HG03103 (cell line): Measurements from ENCODE around the gene CAPN15.

ENCODE experiments used
- ATAC-seq: cut with Tn5 transposase; IDR thresholded peaks from one replicate; pipeline ENCODE4 v1.9.1; 2021; ENCODE audit warnings: low read depth; ENCODE audit not compliant: unreplicated experiment

Gene CAPN15

DNA sequence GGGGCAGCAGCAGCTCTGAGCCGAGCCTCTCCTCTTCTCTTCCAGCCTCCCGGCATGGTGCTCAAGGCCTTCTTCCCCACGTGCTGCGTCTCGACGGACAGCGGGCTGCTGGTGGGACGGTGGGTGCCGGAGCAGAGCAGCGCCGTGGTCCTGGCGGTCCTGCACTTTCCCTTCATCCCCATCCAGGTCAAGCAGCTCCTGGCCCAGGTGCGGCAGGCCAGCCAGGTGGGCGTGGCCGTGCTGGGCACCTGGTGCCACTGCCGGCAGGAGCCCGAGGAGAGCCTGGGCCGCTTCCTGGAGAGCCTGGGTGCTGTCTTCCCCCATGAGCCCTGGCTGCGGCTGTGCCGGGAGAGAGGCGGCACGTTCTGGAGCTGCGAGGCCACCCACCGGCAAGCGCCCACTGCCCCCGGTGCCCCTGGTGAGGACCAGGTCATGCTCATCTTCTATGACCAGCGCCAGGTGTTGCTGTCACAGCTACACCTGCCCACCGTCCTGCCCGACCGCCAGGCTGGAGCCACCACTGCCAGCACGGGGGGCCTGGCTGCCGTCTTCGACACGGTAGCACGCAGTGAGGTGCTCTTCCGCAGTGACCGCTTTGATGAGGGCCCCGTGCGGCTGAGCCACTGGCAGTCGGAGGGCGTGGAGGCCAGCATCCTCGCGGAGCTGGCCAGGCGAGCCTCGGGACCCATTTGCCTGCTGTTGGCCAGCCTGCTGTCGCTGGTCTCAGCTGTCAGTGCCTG lies 46.7 kb downstream of the CAPN15 start:
- no peak for ATAC-seq

DNA sequence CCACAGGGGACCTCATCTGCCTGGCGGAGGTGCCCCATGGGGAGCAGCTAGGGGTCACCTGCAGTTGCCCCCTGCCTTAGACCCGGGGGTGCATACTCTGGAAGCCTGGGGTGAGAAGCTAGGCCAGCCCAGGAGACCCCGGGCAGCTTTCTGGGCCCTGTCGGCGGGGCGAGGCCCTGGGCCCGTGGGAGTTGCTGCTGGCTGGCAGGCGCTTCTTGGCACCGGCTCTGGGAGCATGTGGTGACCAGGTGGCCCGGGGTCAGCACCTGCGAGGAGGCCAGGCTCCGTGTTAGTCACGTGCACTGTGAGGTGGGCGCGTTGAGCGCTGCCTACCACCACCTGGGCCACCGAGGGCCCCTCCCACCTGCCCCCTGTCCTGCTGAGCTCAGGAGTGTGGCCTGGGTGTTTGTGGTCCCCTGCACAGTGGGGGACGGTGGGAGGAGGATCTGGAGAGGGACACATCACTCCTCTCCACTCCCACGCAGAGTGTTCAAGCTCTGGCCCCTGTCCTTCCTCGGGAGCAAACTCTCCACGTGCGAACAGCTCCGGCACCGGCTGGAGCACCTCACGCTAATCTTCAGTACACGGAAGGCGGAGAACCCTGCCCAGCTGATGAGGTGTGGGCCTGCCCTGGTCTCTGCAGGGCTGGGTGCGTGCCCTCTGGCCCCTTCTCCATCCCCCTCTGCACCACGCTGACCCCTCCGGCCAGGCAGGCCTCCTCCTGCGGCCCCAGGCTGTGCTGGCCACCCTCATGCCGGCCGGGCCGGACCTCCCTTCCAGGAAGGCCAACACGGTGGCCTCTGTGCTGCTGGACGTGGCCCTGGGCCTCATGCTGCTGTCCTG lies 48.1 kb downstream of the CAPN15 start:
- ATAC-seq = no peak

DNA sequence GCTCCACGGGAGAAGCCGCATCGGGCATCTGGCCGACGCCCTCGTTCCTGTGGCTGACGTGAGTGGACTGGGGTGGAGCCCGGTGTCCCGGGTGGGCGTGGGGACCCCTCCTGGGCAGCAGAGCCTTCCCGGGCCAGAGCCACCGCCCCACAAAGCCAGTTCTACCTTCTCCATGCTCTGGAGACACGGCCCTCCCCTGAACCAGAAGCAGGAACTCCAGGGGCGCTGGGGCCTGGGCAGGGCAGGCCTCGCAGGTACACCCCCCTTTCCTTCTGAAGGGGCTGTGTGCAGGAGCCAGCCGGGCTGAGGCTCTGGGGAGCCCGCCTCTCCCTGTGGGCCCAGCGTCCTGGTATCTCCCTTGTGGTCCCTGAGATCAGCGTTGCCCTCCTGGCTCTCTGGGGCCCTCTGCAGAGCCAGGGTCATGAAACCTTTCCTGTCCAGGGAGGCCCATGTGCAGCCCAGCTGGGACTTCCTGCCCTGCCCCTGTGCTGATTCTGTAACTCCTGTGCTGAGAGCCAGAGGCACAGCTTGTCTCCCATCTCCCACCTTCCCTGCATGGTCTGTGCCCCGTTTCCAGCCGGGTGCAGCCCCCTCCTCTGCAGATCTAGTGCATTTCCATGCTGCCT lies 48.8 kb downstream of the CAPN15 start:
- ATAC-seq = no peak

DNA sequence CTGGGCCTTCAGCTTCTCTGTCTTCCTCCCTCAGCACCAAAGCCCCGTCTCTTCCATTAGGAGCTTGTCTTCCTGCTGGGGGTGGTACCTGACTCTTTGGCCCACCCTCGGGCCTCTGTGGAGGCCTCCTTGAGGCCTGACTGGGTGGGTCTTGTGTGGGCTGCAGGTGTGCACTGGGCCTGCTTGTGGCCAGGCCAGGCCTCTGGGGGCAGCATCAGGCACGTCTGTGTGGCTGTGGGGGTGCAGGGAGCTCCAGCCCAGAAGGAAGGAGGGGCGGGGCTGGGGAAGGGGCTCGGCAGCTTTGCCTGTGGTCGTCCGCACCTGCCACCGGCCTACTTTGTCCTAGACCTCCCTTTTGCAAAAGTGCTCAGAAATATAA lies 49.3 kb downstream of the CAPN15 start:
- no peak for ATAC-seq

DNA sequence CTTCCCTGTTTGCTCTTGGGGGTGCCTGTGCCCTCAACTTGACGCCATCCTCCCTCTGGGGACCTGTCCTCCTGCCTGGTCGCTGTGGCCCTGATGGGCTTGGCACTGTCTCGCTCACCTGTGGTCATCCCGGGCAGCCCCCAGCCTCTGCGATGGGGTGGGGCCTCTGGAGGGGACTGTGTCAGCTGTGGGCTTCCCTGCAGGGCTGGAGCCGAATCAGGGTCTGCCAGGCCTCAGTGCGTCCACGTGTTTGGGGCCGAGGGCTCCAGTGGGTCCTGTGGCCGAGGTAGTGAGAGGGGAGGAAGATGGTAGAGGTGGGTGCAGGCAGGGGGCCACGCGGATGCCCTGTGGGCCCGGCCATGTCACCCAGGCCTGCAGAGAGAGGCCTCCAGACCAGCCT lies 50.3 kb downstream of the CAPN15 start:
- no peak for ATAC-seq

DNA sequence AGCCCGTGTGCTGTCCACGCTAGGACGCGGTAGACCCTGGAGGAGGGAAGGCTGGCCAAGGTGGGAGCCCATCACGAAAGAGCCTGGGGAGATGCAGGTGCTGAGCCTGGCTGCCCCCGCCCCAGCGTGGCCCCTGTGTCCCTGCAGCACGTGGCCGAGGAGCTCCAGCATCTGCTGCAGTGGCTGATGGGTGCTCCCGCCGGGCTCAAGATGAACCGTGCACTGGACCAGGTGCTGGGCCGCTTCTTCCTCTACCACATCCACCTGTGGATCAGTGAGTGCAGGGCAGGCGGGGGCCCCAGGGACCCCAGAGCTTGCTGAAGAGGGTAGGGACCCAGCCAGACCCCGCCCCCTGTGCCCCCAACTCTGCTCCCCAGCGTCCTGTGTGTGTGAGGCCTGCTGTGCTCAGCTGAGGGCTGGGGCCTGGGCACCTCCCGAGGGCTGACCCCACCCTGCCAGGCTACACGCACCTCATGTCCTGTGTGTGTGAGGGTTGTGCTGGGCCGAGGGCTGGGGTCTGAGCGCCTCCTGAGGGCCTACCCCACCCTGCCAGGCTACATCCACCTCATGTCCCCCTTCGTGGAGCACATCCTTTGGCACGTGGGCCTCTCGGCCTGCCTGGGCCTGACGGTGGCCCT lies 50.8 kb downstream of the CAPN15 start:
- no peak for ATAC-seq

DNA sequence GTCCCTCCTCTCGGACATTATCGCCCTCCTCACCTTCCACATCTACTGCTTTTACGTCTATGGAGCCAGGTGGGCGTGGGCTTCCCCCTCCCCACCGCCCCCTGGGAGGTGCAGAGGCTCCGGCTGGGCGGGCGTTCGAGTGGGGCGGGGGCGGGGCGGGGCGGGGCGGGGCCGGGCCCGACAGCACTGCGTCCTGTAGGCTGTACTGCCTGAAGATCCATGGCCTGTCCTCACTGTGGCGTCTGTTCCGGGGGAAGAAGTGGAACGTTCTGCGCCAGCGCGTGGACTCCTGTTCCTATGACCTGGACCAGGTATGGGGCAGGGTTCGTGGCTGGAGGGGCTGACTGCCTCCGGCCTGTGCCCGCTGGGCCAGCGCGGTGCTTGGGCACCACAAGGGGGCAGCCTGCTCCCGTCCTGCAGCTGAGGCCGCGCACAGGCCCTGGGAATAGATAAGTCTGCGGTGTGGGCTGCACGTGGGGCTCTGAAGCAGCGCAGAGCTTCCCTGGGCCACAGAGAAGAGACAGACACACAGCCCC lies 51.4 kb downstream of the CAPN15 start:
- no peak for ATAC-seq

DNA sequence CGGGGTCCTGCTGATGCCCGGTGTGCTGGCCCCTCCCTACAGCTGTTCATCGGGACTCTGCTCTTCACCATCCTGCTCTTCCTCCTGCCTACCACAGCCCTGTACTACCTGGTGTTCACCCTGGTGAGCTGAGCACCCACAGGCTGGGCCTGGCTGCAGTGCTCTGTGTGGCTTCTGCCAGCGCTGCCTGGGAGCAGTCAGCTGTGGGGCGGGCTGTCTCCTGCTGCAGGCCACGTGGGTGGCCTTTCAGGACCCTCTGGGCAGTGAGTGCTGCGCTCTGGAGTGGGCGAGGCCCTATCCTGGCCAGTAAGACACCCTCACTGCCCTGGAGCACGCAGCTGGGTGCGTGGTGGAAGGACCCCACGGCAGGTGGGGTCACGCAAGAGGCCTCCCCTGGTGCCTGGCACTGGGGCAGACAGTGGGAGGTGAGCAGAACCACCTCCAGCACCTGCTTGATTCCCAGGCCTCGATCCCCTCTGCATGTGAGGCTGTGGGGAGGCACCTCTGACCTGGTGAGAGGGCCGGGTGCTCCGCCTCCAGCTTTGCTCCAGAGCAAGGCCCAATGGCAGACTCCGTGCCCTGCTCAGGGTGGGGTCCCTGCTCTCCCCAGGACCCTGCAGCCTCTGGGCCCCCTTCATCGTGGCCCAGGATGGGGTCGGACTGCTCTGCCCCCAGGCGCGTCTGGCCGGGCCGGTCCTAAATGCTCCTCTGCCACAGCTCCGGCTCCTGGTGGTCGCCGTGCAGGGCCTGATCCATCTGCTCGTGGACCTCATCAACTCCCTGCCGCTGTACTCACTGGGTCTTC lies 52.8 kb downstream of the CAPN15 start:
- ATAC-seq = no peak

DNA sequence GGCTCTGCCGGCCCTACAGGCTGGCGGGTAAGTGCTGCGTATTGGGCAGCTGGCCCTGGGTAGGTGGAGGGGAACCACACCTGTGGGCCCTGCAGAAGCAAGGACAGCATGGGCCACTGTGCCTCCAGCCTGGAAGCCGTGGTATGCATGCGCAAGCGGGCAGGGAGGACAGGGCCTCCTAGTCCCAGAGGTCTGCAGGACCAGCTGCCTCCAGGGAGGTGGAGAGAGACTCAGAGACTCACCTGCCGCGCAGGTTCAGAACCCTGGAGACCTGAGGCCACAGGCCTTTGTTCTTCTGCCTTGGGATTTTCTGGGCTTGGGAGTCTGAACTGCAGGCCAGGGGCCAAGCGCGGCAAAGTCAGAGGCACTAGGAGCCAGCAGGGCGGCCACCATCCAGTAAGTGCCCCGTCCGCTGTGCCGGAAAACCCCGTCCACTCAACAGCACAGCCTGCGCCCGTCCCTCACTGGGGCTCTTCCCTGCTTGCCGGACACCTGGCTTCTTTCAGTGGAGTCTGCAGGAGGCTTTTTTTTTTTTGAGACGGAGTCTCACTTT lies 53.5 kb downstream of the CAPN15 start:
- no peak for ATAC-seq

DNA sequence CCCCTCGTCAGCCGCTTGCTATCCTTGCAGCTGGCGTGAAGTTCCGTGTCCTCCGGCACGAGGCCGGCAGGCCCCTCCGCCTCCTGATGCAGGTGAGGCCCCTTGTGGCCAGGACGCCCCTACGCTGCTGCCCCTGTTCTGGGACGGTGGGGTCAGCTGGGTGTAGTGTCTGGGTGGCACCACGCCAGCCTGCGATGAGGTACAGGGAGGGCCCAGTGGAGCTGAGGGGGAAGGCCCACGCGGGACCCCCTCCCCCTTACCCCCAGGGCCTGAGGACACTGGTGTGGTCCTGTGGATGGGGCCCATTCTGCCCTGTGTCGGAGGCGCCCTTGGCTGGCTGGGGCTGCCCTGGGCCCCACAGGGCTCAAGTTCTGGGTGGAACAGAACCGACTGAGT lies 54.7 kb downstream of the CAPN15 start:
- no peak for ATAC-seq

DNA sequence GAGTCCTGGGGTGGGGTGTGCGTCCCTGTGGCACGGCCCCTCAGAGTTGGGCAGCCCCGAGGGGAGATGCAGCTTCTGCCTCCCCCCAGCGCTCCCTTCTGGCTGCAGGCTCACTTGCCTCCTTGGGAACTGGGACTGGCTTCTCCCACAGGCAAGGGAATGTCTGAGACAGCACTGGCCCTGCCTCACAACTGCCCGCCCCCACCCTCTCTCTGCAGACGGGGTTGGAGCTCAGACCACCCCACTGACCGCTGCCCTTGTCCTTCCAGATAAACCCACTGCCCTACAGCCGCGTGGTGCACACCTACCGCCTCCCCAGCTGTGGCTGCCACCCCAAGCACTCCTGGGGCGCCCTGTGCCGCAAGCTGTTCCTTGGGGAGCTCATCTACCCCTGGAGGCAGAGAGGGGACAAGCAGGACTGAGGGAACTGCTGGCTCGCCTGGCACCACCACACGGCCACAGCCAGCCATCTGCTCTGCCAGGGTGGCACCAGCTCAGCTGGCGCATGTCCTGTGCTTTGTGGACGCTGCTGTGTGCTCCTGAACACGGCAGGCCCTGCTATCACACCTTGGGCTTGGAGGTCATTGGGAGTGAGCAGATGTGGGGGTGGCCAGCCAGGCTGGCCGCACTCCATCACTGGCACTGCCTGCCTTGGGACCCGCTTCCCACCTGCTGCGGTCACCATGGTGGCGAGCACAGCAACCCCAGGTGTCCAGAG lies 55.3 kb downstream of the CAPN15 start:
- no peak for ATAC-seq

DNA sequence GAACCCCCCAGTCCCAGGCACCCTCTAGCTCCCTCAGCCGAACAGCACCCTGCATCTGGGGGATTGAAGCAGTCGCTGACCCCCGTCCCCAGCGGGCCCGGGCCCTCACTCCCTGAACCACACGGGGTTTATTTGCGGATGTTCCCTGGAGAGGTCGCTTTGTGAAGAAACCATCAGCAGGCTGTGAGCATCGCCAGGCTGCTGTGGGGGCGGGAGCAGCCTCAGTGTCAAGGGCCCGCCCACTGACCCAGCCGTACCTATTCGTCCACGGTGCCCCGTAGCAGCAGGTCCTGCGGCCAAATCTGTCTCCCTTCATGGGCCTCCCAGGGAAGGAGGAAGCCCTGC lies 55.9 kb downstream of the CAPN15 start:
- no peak for ATAC-seq

DNA sequence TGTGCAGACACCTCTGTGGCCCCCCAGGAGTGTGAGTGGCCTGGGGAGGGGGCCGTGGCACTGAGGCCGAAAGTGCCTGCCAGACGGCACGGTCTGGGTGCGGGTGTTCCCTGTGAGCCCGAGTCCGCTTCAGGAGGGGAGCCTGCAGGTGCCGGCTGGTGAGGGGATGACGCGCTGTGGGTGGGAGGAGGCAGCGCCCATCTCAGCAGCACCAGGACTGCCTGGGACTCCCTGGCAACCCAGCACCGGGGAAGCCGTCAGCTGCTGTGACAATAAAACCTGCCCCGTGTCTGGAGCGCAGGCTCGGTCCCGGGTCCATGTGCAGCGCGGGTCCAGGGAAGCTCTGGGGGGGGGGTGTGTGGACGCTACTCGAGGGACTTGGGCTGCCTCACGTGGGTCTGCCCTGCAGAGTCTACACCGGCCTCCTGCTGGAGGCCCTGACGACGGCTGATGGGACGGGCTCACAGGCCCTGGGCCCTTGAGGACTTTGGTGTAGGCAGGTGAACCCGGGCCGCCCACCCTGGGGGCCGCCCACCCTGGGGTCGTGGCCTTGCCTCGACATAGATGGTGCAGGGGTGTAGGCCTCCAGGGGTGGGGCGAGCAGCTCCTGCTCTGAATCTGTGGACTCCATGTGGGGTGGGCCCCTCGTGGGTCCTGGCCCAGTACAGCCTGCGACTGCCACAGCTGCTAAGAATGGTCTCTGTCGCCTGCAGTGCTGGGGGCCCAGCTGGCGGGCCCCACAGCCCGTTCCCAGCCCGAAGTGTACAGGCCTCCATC lies 56.5 kb downstream of the CAPN15 start:
- ATAC-seq = no peak

DNA sequence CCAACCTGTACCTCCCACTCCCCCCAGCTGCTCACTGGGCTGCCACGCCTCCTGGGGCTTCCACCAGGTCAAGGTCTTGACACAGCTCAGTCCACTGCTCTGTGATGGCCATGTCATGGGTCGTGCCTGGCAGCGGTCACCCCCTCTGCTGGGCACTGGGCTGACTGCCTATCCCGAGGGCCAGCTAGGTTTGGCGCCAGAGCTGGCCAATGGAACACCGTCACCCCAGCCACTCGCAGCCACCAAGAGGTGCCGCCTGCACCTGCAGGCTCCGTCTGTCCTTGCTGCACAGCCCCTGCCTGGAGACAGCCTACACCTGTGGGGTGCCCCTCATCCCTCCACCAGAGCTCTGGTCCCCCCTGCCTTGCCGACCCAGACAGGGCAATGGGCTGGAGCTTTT lies 57.8 kb downstream of the CAPN15 start:
- ATAC-seq = no peak

DNA sequence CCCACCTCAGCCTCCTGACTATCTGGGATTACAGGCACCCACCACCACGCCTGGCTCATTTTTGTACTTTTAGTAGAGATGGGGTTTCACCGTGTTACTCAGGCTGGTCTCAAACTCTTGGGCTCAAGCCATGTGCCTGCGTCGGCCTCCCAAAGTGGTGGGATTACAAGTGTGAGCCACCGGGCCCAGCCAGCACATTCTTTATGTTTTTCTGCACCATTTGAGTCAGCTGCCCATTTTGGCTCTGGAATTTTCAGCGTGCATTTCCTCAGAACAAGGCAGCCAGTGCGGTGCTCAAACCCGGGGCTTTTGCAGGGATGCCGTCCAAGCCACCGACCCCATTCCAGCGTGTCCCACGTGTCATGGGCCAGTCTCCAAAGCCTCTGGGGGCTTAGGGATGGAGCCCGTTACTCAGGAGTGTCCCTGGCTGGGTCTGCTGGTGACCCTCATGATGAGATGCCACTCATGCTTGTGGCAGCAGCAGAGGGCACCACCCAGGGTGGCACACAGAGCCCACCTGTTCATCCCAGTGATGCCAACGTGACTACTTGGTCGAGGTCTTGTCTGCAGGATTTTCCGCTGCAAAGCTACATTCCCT lies 58.6 kb downstream of the CAPN15 start:
- no peak for ATAC-seq

DNA sequence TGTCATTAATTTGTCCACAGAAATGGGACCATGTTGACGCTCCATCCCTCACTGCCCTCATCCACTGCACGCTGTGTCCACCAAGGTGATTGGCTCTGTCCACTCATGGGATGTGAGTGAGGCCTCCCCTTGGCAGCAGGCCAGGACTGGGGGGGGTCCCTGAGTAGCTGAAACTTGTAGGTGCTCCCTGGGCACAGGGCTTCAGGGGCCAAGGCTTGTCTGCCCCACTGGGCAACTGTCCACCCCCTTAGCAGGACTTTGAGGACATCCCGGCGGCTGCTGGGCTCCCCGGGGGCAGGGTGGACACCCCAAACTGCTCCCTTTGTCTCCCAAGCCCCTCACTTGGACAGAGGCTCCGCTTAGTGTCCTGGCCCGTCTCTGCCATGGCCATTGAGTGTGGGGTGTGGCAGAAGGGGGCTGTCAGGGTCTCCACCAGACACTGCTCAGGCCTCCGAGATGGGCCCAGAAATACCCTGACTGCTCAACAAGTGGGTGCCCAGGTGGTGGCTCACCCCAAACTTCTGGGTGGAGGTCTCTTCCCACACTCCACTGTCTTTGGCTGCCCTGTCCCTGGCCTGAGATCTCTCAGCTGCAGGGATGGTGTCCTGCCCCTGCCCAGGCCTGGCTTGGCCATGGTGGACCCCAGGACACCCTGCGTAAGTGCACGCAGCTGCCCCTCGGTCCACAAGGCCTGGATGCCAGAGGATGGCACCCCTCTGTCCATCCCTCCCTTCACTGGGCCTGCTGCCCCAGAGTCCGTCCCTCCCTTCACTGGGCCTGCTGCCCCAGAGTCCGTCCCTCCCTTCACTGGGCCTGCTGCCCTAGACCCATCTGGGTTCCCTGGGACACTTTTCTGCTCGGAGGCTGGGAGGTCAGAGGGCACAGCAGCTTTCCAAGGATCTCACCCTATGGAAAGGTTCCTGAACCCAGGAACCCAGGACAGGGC lies 59.4 kb downstream of the CAPN15 start:
- no peak for ATAC-seq

DNA sequence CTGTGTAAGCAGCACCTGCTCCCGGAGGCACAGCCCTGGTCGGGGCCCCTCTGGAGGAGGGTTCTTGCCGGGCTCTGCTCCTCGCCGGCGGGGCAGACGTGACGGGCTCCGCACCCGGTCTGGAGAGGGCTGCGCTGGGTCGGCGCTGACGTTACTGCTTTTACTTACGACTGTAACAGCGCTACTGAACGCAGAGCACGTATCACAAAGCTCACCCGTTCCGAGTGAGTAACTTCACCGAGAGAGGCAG lies 61.1 kb downstream of the CAPN15 start:
- peak; percentile 2 for ATAC-seq
